Fibroblast of lung (primary cell): Measurements from ENCODE around the gene HDAC3. TPM values are rescaled to one million over a fixed set of nuclear protein-coding genes. Genes with fewer than 3 reads are reported as not detected.
A peak's percentile ranks its signal among the peaks of the same experiment; 100 is the strongest.

Experiments used
- DNase-seq, 2 donors: peaks; one replicate each; pipeline versions ENCODE4 v3.0.0 to v3.0.0-alpha.2; 2010; ENCODE audit warnings: low read depth in 2 of 2
- H2AFZ ChIP-seq: 2 replicates; pipeline ENCODE4 v1.5.1; 2012; ENCODE audit warnings: low read length, control low read depth, inconsistent platforms
- H3K27ac ChIP-seq: 2 replicates; pipeline ENCODE4 v1.5.1; 2011; ENCODE audit warnings: low read length, control low read depth; ENCODE audit not compliant: insufficient read depth
- H3K27me3 ChIP-seq: 2 replicates; pipeline ENCODE4 v1.5.1; 2011; ENCODE audit warnings: mild to moderate bottlenecking, low read length; ENCODE audit not compliant: control insufficient read depth, insufficient read depth
- H3K36me3 ChIP-seq: 2 replicates; pipeline ENCODE4 v1.5.1; 2011; ENCODE audit warnings: low read length; ENCODE audit not compliant: control insufficient read depth, insufficient read depth
- H3K4me1 ChIP-seq: 2 replicates; pipeline ENCODE4 v1.5.1; 2011; ENCODE audit warnings: low read length; ENCODE audit not compliant: control insufficient read depth, insufficient read depth; ENCODE audit errors: extremely low read depth
- H3K4me2 ChIP-seq: 2 replicates; pipeline ENCODE4 v1.5.1; 2011; ENCODE audit warnings: low read length, control low read depth; ENCODE audit not compliant: insufficient read depth; ENCODE audit errors: extremely low read depth
- H3K4me3 ChIP-seq, 4 experiments: fragments of 200-600 bp in 1 of 4; sonication (generic) in 1 of 4; replicated peaks in 1 of 4; 2 replicates each; pipeline ENCODE4 v1.5.1; 2011 to 2016; ENCODE audit warnings: low read length in 4 of 4, low read depth in 3 of 4, mild to moderate bottlenecking in 3 of 4, control low read depth in 2 of 4, inconsistent platforms in 1 of 4, mixed read lengths in 1 of 4; ENCODE audit not compliant: insufficient read depth in 1 of 4; ENCODE audit errors: control extremely low read depth in 1 of 4
- H3K79me2 ChIP-seq: 2 replicates; pipeline ENCODE4 v1.5.1; 2012; ENCODE audit warnings: mild to moderate bottlenecking, low read length, inconsistent platforms; ENCODE audit not compliant: control insufficient read depth, insufficient read depth
- H3K9ac ChIP-seq: 2 replicates; pipeline ENCODE4 v1.5.1; 2011; ENCODE audit warnings: mild to moderate bottlenecking, low read length, control low read depth; ENCODE audit not compliant: insufficient read depth
- H3K9me3 ChIP-seq: 2 replicates; pipeline ENCODE4 v1.5.1; 2012; ENCODE audit warnings: low read depth, low read length; ENCODE audit not compliant: control insufficient read depth, insufficient read depth
- H4K20me1 ChIP-seq: 2 replicates; pipeline ENCODE4 v1.5.1; 2011; ENCODE audit warnings: low read length; ENCODE audit not compliant: control insufficient read depth, insufficient read depth; ENCODE audit errors: extremely low read depth
- CTCF ChIP-seq, 2 donors: IDR thresholded peaks in 1 of 2; conservative IDR thresholded peaks in 1 of 2; 1 replicate in 1 of 2; 2 replicates in 1 of 2; pipeline ENCODE4 v1.5.1; 2011 to 2012; ENCODE audit warnings: low read length in 2 of 2, control low read depth in 1 of 2, inconsistent platforms in 1 of 2, low read depth in 1 of 2, mild to moderate bottlenecking in 1 of 2
- EZH2 ChIP-seq: IDR thresholded peaks from 2 replicates; pipeline ENCODE4 v1.5.1; 2012; ENCODE audit warnings: low read length, control low read depth, mild to moderate bottlenecking; ENCODE audit errors: missing control alignments
- polyA plus RNA-seq, 2 donors: library from polyadenylated mRNA; depleted of rRNA in 1 of 2; stranded (reverse) in 1 of 2; unstranded in 1 of 2; fragments of >200 nt; gene quantifications; 2 replicates each; pipeline ENCODE4 v1.2.1, GENCODE V29; 2011 to 2012; ENCODE audit warnings: missing spikeins in 1 of 2
- total RNA-seq: library from RNA; depleted of rRNA; stranded (reverse); fragments of >200 nt; gene quantifications from 2 replicates; pipeline ENCODE4 v1.2.1, GENCODE V29; 2014

The HDAC3 gene
- total and polyA plus RNA-seq, 2 donors (not counting 1 experiment from before 2014, with no cell fraction given): 56.8 to 69.6 TPM

- Histone ChIP-seq H3K4me3 (no peak overlapping the region), H2AFZ (no peak overlapping the region), H4K20me1 (no peaks in the 10 kb centered on the region), H3K4me2 (no peak overlapping the region), H3K9ac (no peak overlapping the region), H3K36me3 (no peaks in the 10 kb centered on the region), H3K9me3 (no peaks in the 10 kb centered on the region), H3K4me1 (peaks cover 2% of the 10 kb centered on the region), H3K27me3 (no peaks in the 10 kb centered on the region), H3K27ac (no peak overlapping the region), H3K79me2 (peaks cover 21% of the 10 kb centered on the region)
- TF ChIP-seq CTCF (conservative IDR thresholded peaks at IDR 0.05 in 1 of 2, IDR thresholded peaks at IDR 0.05 in 1 of 2; ENCODE audit: low read depth in 1 of 2, low read length in 2 of 2): no peak
- DNase-seq: no peak
Observed at GRCh38 chr5:141639357-141640050, 2.9 kb upstream of the HDAC3 start.

GRCh38 chr5:141638771-141639170 lies 2.1 kb upstream of the HDAC3 start:
- Histone ChIP-seq H3K9ac (no peak overlapping the region), H3K27me3 (no peaks in the 10 kb centered on the region), H3K27ac (no peak overlapping the region), H3K4me2 (no peak overlapping the region), H3K9me3 (no peaks in the 10 kb centered on the region), H3K79me2 (peaks cover 26% of the 10 kb centered on the region), H2AFZ (no peak overlapping the region), H4K20me1 (no peaks in the 10 kb centered on the region), H3K4me1 (peaks cover 2% of the 10 kb centered on the region), H3K4me3 (no peak overlapping the region), H3K36me3 (no peaks in the 10 kb centered on the region)
- DNase-seq: no peak
- no peak for TF ChIP-seq EZH2
- TF ChIP-seq CTCF (conservative IDR thresholded peaks at IDR 0.05 in 1 of 2, IDR thresholded peaks at IDR 0.05 in 1 of 2; ENCODE audit: low read depth in 1 of 2, low read length in 2 of 2): no peak

GRCh38 chr5:141637767-141638419 lies 1.2 kb upstream of the HDAC3 start:
- H4K20me1 ChIP-seq: no peaks in the 10 kb centered on the region
- DNase-seq: peak; percentile 38 to 54
- H3K9ac ChIP-seq: peak overlapping the region; percentile 82

More at GRCh38 chr5:141637767-141638419, 1.2 kb upstream of the HDAC3 start:
- H3K4me3 ChIP-seq: peak overlapping the region; percentile 69 to 99 (median 94)
- peak overlapping the region; percentile 20 for H3K4me2 ChIP-seq
- peaks cover 2% of the 10 kb centered on the region for H3K4me1 ChIP-seq
- TF ChIP-seq EZH2: no peak
- peak; percentile 15 to 42 for TF ChIP-seq CTCF (conservative IDR thresholded peaks at IDR 0.05 in 1 of 2, IDR thresholded peaks at IDR 0.05 in 1 of 2; ENCODE audit: low read depth in 1 of 2, low read length in 2 of 2)
- H3K36me3 ChIP-seq: no peaks in the 10 kb centered on the region
- H3K27ac ChIP-seq: no peak overlapping the region
- H2AFZ ChIP-seq: peak overlapping the region; percentile 60
- H3K9me3 ChIP-seq: no peaks in the 10 kb centered on the region
- H3K79me2 ChIP-seq: peaks cover 29% of the 10 kb centered on the region
- H3K27me3 ChIP-seq: no peaks in the 10 kb centered on the region
